Activated naive CD8-positive, alpha-beta T cell treated with anti-CD3 and anti-CD28 coated beads for 36 hours (primary cell): ENCODE measurements around the gene ZNF121. TPM values are rescaled to one million over a fixed set of nuclear protein-coding genes. Genes with fewer than 3 reads are reported as not detected.
"Not testable (repeated sequence)": the region's sequence is repeated elsewhere in the genome, so short reads cannot be mapped to it uniquely, and the experiment has no call there.

Source experiments
- DNase-seq: peaks from one replicate; pipeline ENCODE4 v3.0.0; 2021
- H3K27ac Mint-ChIP-seq: one replicate; pipeline ENCODE4 v1.8.0; 2022; ENCODE audit warnings: mild to moderate bottlenecking, moderate library complexity, mixed read lengths
- H3K27me3 Mint-ChIP-seq: one replicate; pipeline ENCODE4 v1.8.0; 2022; ENCODE audit warnings: mild to moderate bottlenecking, mixed read lengths
- H3K36me3 Mint-ChIP-seq: one replicate; pipeline ENCODE4 v1.8.0; 2021; ENCODE audit warnings: mild to moderate bottlenecking, mixed read lengths
- H3K4me1 Mint-ChIP-seq: one replicate; pipeline ENCODE4 v1.8.0; 2021; ENCODE audit warnings: mixed read lengths
- H3K4me3 Mint-ChIP-seq: one replicate; pipeline ENCODE4 v1.8.0; 2022; ENCODE audit warnings: mild to moderate bottlenecking, moderate library complexity, mixed read lengths
- H3K9me3 Mint-ChIP-seq: one replicate; pipeline ENCODE4 v1.8.0; 2022; ENCODE audit warnings: mixed read lengths
- total RNA-seq, 2 experiments: library from RNA; stranded (reverse); gene quantifications; one replicate each; pipeline ENCODE4 v1.2.3, GENCODE V29; 2021

Gene ZNF121
- total RNA-seq, result 10 to 100 TPM; 89.3 to 98.9 TPM

GRCh38 chr19:9584073-9584833, at the start of gene ZNF121:
Gene ZNF121, minus strand, starts transcription at chr19:9584504. Its CDS starts 16,407 bp downstream, at chr19:9568097.
- H3K27ac Mint-ChIP-seq, result peak within 1 kb of the TSS; percentile 97
- peaks cover 12% of the 10 kb centered on the region for H3K27me3 Mint-ChIP-seq
- H3K36me3 Mint-ChIP-seq, result peaks cover 49% of the 10 kb centered on the region
- peaks cover 26% of the 10 kb centered on the region for H3K4me1 Mint-ChIP-seq
- peak within 1 kb of the TSS; percentile 90 for H3K4me3 Mint-ChIP-seq
- H3K9me3 Mint-ChIP-seq, result peaks cover 18% of the 10 kb centered on the region
- peak; percentile 85 for DNase-seq

- Mint-ChIP-seq H3K36me3 (peaks cover 12% of the 10 kb centered on the region), H3K27me3 (no peaks in the 10 kb centered on the region), H3K4me3 (no peak overlapping the region), H3K4me1 (peaks cover 2% of the 10 kb centered on the region), H3K27ac (no peak overlapping the region), H3K9me3 (no peaks in the 10 kb centered on the region)
- no peak for DNase-seq
These were observed 43.6 kb upstream of the ZNF121 start for GRCh38 chr19:9627856-9628255.

- peak overlapping the region; percentile 48 for H3K4me3 Mint-ChIP-seq
- no peaks in the 10 kb centered on the region for H3K27me3 Mint-ChIP-seq
- H3K9me3 Mint-ChIP-seq, result peaks cover 7% of the 10 kb centered on the region
- no peak overlapping the region for H3K27ac Mint-ChIP-seq
- H3K36me3 Mint-ChIP-seq, result peaks cover 32% of the 10 kb centered on the region
- H3K4me1 Mint-ChIP-seq, result peaks cover 18% of the 10 kb centered on the region
- no peak for DNase-seq
These were observed 38.2 kb upstream of the ZNF121 start for GRCh38 chr19:9622531-9622930.

- Mint-ChIP-seq H3K4me3 (peak within 1 kb of the TSS; percentile 99), H3K9me3 (peaks cover 7% of the 10 kb centered on the region), H3K27me3 (no peaks in the 10 kb centered on the region), H3K36me3 (peaks cover 40% of the 10 kb centered on the region), H3K4me1 (peaks cover 18% of the 10 kb centered on the region), H3K27ac (peak within 1 kb of the TSS; percentile 100)
- DNase-seq, result peak; percentile 85
These were observed 37.1 kb upstream of the ZNF121 start, which contains the start of gene ZNF561 for GRCh38 chr19:9621156-9622037. Gene ZNF561, minus strand, starts transcription at chr19:9621232. Its CDS starts 1,776 bp downstream, at chr19:9619456.

GRCh38 chr19:9620842-9621155, 36.5 kb upstream of the ZNF121 start:
- Mint-ChIP-seq H3K4me3 (peak overlapping the region; percentile 99), H3K27me3 (no peaks in the 10 kb centered on the region), H3K36me3 (peaks cover 45% of the 10 kb centered on the region), H3K9me3 (peaks cover 7% of the 10 kb centered on the region), H3K27ac (peak overlapping the region; percentile 100), H3K4me1 (peaks cover 18% of the 10 kb centered on the region)
- DNase-seq, result no peak

- H3K27me3 Mint-ChIP-seq, result no peaks in the 10 kb centered on the region
- no peak overlapping the region for H3K27ac Mint-ChIP-seq
- no peak for DNase-seq
- peaks cover 80% of the 10 kb centered on the region for H3K36me3 Mint-ChIP-seq
- H3K9me3 Mint-ChIP-seq, result peaks cover 13% of the 10 kb centered on the region
- peaks cover 7% of the 10 kb centered on the region for H3K4me1 Mint-ChIP-seq
- no peak overlapping the region for H3K4me3 Mint-ChIP-seq
These were observed 31.5 kb upstream of the ZNF121 start for GRCh38 chr19:9615844-9616243.

GRCh38 chr19:9610484-9611113, 26.3 kb upstream of the ZNF121 start:
- no peak overlapping the region for H3K27ac Mint-ChIP-seq
- H3K9me3 Mint-ChIP-seq, result peaks cover 42% of the 10 kb centered on the region
- H3K27me3 Mint-ChIP-seq, result no peaks in the 10 kb centered on the region
- H3K4me1 Mint-ChIP-seq, result no peaks in the 10 kb centered on the region
- no peak for DNase-seq
- H3K4me3 Mint-ChIP-seq, result no peak overlapping the region
- H3K36me3 Mint-ChIP-seq, result peaks cover 93% of the 10 kb centered on the region

GRCh38 chr19:9608912-9609311, 24.6 kb upstream of the ZNF121 start:
- peaks cover 47% of the 10 kb centered on the region for H3K9me3 Mint-ChIP-seq
- H3K27ac Mint-ChIP-seq, result no peak overlapping the region
- DNase-seq, result no peak
- no peaks in the 10 kb centered on the region for H3K4me1 Mint-ChIP-seq
- peaks cover 87% of the 10 kb centered on the region for H3K36me3 Mint-ChIP-seq
- no peak overlapping the region for H3K4me3 Mint-ChIP-seq
- H3K27me3 Mint-ChIP-seq, result no peaks in the 10 kb centered on the region

GRCh38 chr19:9597027-9597426, 12.7 kb upstream of the ZNF121 start:
- Mint-ChIP-seq H3K4me1 (peaks cover 3% of the 10 kb centered on the region), H3K36me3 (peaks cover 14% of the 10 kb centered on the region), H3K27me3 (peaks cover 9% of the 10 kb centered on the region), H3K4me3 (no peak overlapping the region), H3K9me3 (peaks cover 15% of the 10 kb centered on the region), H3K27ac (peak overlapping the region; percentile 35)
- no peak for DNase-seq

- Mint-ChIP-seq H3K27me3 (peaks cover 18% of the 10 kb centered on the region), H3K4me1 (peaks cover 14% of the 10 kb centered on the region), H3K36me3 (peaks cover 24% of the 10 kb centered on the region), H3K4me3 (peak overlapping the region; percentile 48), H3K27ac (no peak overlapping the region), H3K9me3 (peaks cover 6% of the 10 kb centered on the region)
- DNase-seq, result peak; percentile 65
These were observed 2.5 kb upstream of the ZNF121 start for GRCh38 chr19:9586764-9587163.

GRCh38 chr19:9582081-9582725, 2.1 kb downstream of the ZNF121 start:
- Mint-ChIP-seq H3K9me3 (peaks cover 27% of the 10 kb centered on the region), H3K27ac (peak overlapping the region; percentile 62), H3K4me3 (peak overlapping the region; percentile 78), H3K36me3 (peaks cover 69% of the 10 kb centered on the region), H3K4me1 (peaks cover 35% of the 10 kb centered on the region)
- not testable (repeated sequence) for DNase-seq, H3K27me3 Mint-ChIP-seq

- Mint-ChIP-seq H3K36me3 (peaks cover 84% of the 10 kb centered on the region), H3K4me1 (peaks cover 35% of the 10 kb centered on the region), H3K9me3 (peaks cover 39% of the 10 kb centered on the region), H3K4me3 (peak overlapping the region; percentile 59), H3K27me3 (no peaks in the 10 kb centered on the region), H3K27ac (peak overlapping the region; percentile 20)
- DNase-seq, result no peak
These were observed 3.6 kb downstream of the ZNF121 start for GRCh38 chr19:9580728-9581127.

- Mint-ChIP-seq H3K9me3 (peaks cover 63% of the 10 kb centered on the region), H3K27me3 (peaks cover 3% of the 10 kb centered on the region), H3K36me3 (peaks cover 98% of the 10 kb centered on the region), H3K4me3 (no peak overlapping the region), H3K4me1 (peaks cover 4% of the 10 kb centered on the region), H3K27ac (no peak overlapping the region)
- no peak for DNase-seq
These were observed 14.0 kb downstream of the ZNF121 start for GRCh38 chr19:9570255-9570654.

- no peak overlapping the region for H3K4me3 Mint-ChIP-seq
- no peak overlapping the region for H3K27ac Mint-ChIP-seq
- no peaks in the 10 kb centered on the region for H3K4me1 Mint-ChIP-seq
- peaks cover 3% of the 10 kb centered on the region for H3K27me3 Mint-ChIP-seq
- peaks cover 61% of the 10 kb centered on the region for H3K9me3 Mint-ChIP-seq
- no peak for DNase-seq
- H3K36me3 Mint-ChIP-seq, result peaks cover 97% of the 10 kb centered on the region
These were observed 17.6 kb downstream of the ZNF121 start for GRCh38 chr19:9566729-9567128.
